ENCODE data around the gene RBMS1. TPM values are rescaled to one million over a fixed set of nuclear protein-coding genes. Genes with fewer than 3 reads are reported as not detected.
A peak's percentile ranks its signal among the peaks of the same experiment; 100 is the strongest.

Gene RBMS1
- total RNA-seq, 1 experiment from 2014 or later = 65.4 TPM

DNA sequence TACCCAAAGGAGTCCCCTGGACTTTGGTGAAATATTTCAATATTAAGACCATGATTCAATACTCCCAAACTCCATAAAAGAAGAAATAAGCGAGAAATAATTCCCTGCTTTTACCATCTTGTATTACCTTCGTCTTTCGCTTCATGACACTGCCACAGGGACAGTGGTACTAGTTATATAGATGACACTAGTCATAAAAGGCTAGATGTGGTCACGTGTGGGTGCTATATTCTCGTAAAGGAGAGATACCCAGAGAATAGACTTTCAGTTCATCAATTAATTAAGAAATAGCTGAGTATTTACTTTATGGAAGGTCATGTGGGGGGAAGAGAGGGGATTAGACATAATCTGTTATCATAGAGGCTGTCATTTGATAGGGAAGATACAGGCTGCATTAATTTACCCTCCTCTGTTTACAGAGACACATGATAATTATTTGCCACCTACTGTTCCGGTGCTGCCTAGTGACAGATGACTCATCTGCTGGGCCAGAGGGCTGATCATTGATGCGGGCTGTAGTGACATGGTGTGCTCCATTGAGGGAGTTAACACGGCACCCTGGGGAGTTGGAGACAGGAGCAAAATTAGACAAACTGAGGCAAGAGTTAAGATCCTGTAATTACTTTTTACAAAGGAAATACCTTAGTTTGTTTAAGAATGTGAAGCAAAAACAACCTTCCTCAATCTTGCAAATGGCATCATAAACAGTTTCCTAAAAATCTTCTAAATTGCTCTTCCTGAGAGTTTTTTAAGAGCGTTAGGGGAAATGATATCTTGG, 215.3 kb downstream of the RBMS1 start:
- Mint-ChIP-seq H3K36me3 (ENCODE audit: insufficient read depth, unreplicated experiment) (peaks cover 63% of the 10 kb centered on the region), H3K9me3 (ENCODE audit: unreplicated experiment) (no peaks in the 10 kb centered on the region), H3K4me1 (ENCODE audit: insufficient read depth, unreplicated experiment) (peaks cover 15% of the 10 kb centered on the region), H3K27me3 (ENCODE audit: insufficient read depth, unreplicated experiment) (no peaks in the 10 kb centered on the region), H3K4me3 (ENCODE audit: unreplicated experiment) (no peak overlapping the region), H3K27ac (ENCODE audit: low read depth, unreplicated experiment) (peak overlapping the region; percentile 78)
- TF ChIP-seq, protein P1, sequence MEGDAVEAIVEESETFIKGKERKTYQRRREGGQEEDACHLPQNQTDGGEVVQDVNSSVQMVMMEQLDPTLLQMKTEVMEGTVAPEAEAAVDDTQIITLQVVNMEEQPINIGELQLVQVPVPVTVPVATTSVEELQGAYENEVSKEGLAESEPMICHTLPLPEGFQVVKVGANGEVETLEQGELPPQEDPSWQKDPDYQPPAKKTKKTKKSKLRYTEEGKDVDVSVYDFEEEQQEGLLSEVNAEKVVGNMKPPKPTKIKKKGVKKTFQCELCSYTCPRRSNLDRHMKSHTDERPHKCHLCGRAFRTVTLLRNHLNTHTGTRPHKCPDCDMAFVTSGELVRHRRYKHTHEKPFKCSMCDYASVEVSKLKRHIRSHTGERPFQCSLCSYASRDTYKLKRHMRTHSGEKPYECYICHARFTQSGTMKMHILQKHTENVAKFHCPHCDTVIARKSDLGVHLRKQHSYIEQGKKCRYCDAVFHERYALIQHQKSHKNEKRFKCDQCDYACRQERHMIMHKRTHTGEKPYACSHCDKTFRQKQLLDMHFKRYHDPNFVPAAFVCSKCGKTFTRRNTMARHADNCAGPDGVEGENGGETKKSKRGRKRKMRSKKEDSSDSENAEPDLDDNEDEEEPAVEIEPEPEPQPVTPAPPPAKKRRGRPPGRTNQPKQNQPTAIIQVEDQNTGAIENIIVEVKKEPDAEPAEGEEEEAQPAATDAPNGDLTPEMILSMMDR (IDR thresholded peaks at IDR 0.05; ENCODE audit: unreplicated experiment) = no peak
- no peak for DNase-seq (ENCODE audit: unreplicated experiment)
- no TSS peak for BruUV-seq (replicated peaks)
- ChIA-PET POLR2A (interaction anchor here (0.7 to 1.3 kb wide), 3 partner anchors 15 to 274 kb away, joined by 3 to 5 read pairs (median 4); no protein-coding TSS in a partner anchor), CTCF (interaction anchor here (0.5 to 1.3 kb wide), 7 partner anchors 11 to 692 kb away, joined by 3 to 5 read pairs (median 3); no protein-coding TSS in a partner anchor)
- intact Hi-C loops (cut with micrococcal nuclease) = no loop called here

DNA sequence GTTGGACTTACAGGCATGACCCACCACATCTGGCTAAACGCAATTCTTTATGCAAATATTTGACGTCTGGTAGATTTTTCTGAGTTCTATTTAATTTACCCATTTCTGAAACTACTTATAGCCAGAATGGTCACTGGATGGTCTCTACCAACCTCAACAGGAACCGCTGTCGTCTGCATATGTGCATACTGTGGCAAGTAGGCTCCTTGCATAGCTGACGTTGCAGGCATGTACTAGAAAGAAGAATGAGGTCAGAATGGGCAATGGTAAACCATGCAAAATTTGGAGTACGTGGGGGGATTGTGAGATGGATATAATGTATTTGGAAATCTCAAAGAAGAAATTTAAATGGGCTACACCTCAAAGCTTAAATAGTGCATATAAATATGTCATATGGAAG, 216.5 kb downstream of the RBMS1 start:
- intact Hi-C loops (cut with micrococcal nuclease) = no loop called here
- BruUV-seq (replicated peaks) = no TSS peak
- POLR2A ChIA-PET = interaction anchor here (0.7 kb wide), 1 partner anchor 14 kb away, joined by 3 read pairs; no protein-coding TSS in a partner anchor
- TF ChIP-seq, protein P1 (IDR thresholded peaks at IDR 0.05; ENCODE audit: unreplicated experiment) = no peak
- Mint-ChIP-seq H3K9me3 (ENCODE audit: unreplicated experiment) (no peaks in the 10 kb centered on the region), H3K36me3 (ENCODE audit: insufficient read depth, unreplicated experiment) (peaks cover 63% of the 10 kb centered on the region), H3K4me3 (ENCODE audit: unreplicated experiment) (no peak overlapping the region), H3K27ac (ENCODE audit: low read depth, unreplicated experiment) (no peak overlapping the region), H3K27me3 (ENCODE audit: insufficient read depth, unreplicated experiment) (no peaks in the 10 kb centered on the region), H3K4me1 (ENCODE audit: insufficient read depth, unreplicated experiment) (peaks cover 15% of the 10 kb centered on the region)
- no peak for DNase-seq (ENCODE audit: unreplicated experiment)
- CTCF ChIA-PET = interaction anchor here (1.1 to 2.7 kb wide), 2 partner anchors 26 to 693 kb away, joined by 5 to 7 read pairs; no protein-coding TSS in a partner anchor

DNA sequence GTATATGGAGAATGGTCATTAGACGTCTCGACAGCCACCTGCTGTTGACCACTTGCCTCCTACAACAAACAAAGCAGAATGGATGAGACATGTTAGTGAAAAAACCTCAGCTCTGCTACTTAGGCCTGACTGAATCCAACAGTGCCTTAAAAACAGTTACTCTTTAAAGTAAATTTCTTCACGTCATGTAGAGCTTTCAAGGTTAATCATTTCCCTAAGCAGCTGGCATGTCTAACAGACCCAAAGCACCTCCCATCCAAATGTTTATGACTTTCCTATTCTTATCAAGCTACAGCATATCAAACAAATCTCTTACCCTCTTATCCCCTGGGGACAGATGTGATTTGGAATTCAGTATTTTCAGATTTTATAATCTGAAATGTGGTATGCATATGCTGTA, 218.0 kb downstream of the RBMS1 start:
- no peaks in the 10 kb centered on the region for H3K9me3 Mint-ChIP-seq (ENCODE audit: unreplicated experiment)
- TF ChIP-seq, protein P1 (IDR thresholded peaks at IDR 0.05; ENCODE audit: unreplicated experiment) = no peak
- CTCF ChIA-PET = interaction anchor here (0.6 to 2.7 kb wide), 3 partner anchors 19 to 695 kb away, joined by 3 to 7 read pairs (median 5); no protein-coding TSS in a partner anchor
- H3K4me1 Mint-ChIP-seq (ENCODE audit: insufficient read depth, unreplicated experiment) = peaks cover 15% of the 10 kb centered on the region
- intact Hi-C loops (cut with micrococcal nuclease) = no loop called here
- H3K4me3 Mint-ChIP-seq (ENCODE audit: unreplicated experiment) = no peak overlapping the region
- H3K36me3 Mint-ChIP-seq (ENCODE audit: insufficient read depth, unreplicated experiment) = peaks cover 69% of the 10 kb centered on the region
- no peak for DNase-seq (ENCODE audit: unreplicated experiment)
- H3K27ac Mint-ChIP-seq (ENCODE audit: low read depth, unreplicated experiment) = no peak overlapping the region
- no peaks in the 10 kb centered on the region for H3K27me3 Mint-ChIP-seq (ENCODE audit: insufficient read depth, unreplicated experiment)
- no TSS peak for BruUV-seq (replicated peaks)
- POLR2A ChIA-PET = interaction anchor here (0.6 kb wide), 1 partner anchor 152 kb away, joined by 3 read pairs; no protein-coding TSS in a partner anchor
